ENCODE data around the gene SLC16A12.

- TF ChIP-seq MAFK (conservative IDR thresholded peaks at IDR 0.05 in 1 of 2, IDR thresholded peaks at IDR 0.05 in 1 of 2; ENCODE audit: low read length in 2 of 2) = no peak
- no peak for TF ChIP-seq ELF1 (CRISPR knock-in tag; IDR thresholded peaks at IDR 0.05)
- no peak for TF ChIP-seq MAZ (IDR thresholded peaks at IDR 0.05; ENCODE audit: borderline replicate concordance, low read depth, low read length)
- TF ChIP-seq MAZ (CRISPR knock-in tag; IDR thresholded peaks at IDR 0.05; ENCODE audit: low read depth) = no peak
Measured at GRCh38 chr10:89404104-89405047, 131.0 kb downstream of the SLC16A12 start.
